DOHH2 (cell line): ENCODE measurements around the gene MACIR.

Experiments used
- H3F3A ChIP-seq: fragments of 200-600 bp; sonication (generic), shearing (Covaris generic); 2 replicates; pipeline ENCODE4 v1.6.0; 2016; ENCODE audit warnings: antibody characterized with exemption, mild to moderate bottlenecking; ENCODE audit not compliant: control insufficient read depth, insufficient read depth
- H3K27ac ChIP-seq: fragments of 200-600 bp; sonication (generic); 2 replicates; pipeline ENCODE4 v1.5.1; 2014; ENCODE audit warnings: low read depth, mild to moderate bottlenecking, low read length, moderate library complexity
- H3K27me3 ChIP-seq: fragments of 200-600 bp; sonication (generic); 2 replicates; pipeline ENCODE4 v1.6.1; 2014; ENCODE audit warnings: mild to moderate bottlenecking, low read length, mixed read lengths; ENCODE audit not compliant: control insufficient read depth
- H3K36me3 ChIP-seq: fragments of 200-600 bp; sonication (generic); 2 replicates; pipeline ENCODE4 v1.6.1; 2014; ENCODE audit warnings: mild to moderate bottlenecking, low read length, moderate library complexity, mixed read lengths; ENCODE audit not compliant: control insufficient read depth
- H3K4me1 ChIP-seq: fragments of 200-600 bp; sonication (generic); 2 replicates; pipeline ENCODE4 v1.6.1; 2014; ENCODE audit warnings: mild to moderate bottlenecking, low read length, mixed read lengths; ENCODE audit not compliant: control insufficient read depth
- H3K4me2 ChIP-seq: fragments of 200-600 bp; sonication (generic); 2 replicates; pipeline ENCODE4 v1.6.0; 2014; ENCODE audit warnings: mild to moderate bottlenecking, low read length, moderate library complexity
- H3K4me3 ChIP-seq: fragments of 200-600 bp; sonication (generic); 2 replicates; pipeline ENCODE4 v1.5.1; 2014; ENCODE audit warnings: mild to moderate bottlenecking, low read length, mixed read lengths
- H3K79me2 ChIP-seq: fragments of 200-600 bp; sonication (generic); 2 replicates; pipeline ENCODE4 v1.6.1; 2014; ENCODE audit warnings: mild to moderate bottlenecking, low read length, mixed read lengths; ENCODE audit not compliant: control insufficient read depth
- H3K9me2 ChIP-seq: fragments of 200-600 bp; sonication (generic); replicated peaks from 2 replicates; pipeline ENCODE4 v1.6.1; 2014; ENCODE audit warnings: mild to moderate bottlenecking, low read length, mixed read lengths; ENCODE audit not compliant: control insufficient read depth
- H3K9me3 ChIP-seq: fragments of 200-600 bp; sonication (generic); 2 replicates; pipeline ENCODE4 v1.6.1; 2014; ENCODE audit warnings: antibody characterized with exemption, low read length, mixed read lengths; ENCODE audit not compliant: control insufficient read depth, insufficient read depth
- H4K20me1 ChIP-seq: fragments of 200-600 bp; sonication (generic); 2 replicates; pipeline ENCODE4 v1.6.0; 2014; ENCODE audit warnings: low read depth, mild to moderate bottlenecking, antibody characterized with exemption, low read length, moderate library complexity; ENCODE audit not compliant: control insufficient read depth, insufficient read depth
- EZH2phosphoT487 ChIP-seq: fragments of 200-600 bp; sonication (generic); IDR thresholded peaks from 2 replicates; pipeline ENCODE4 v1.6.1; 2017; ENCODE audit warnings: borderline replicate concordance, mild to moderate bottlenecking, antibody characterized with exemption, low read length, moderate library complexity, mixed read lengths
- TF ChIP-seq, protein P1 (sequence below): fragments of 200-600 bp; sonication (generic); IDR thresholded peaks from one replicate; pipeline ENCODE4 v1.5.1; 2014; ENCODE audit warnings: antibody characterized with exemption, mild to moderate bottlenecking, low read depth, low read length; ENCODE audit not compliant: poor library complexity, severe bottlenecking

Gene MACIR

GRCh38 chr5:103275851-103276250 is 17.3 kb downstream of the MACIR start:
- Histone ChIP-seq H4K20me1 (no peaks in the 10 kb centered on the region), H3K27ac (no peak overlapping the region), H3K27me3 (no peaks in the 10 kb centered on the region), H3K4me1 (no peaks in the 10 kb centered on the region), H3K4me3 (no peak overlapping the region), H3K79me2 (peaks cover 26% of the 10 kb centered on the region), H3F3A (no peaks in the 10 kb centered on the region), H3K9me3 (no peaks in the 10 kb centered on the region), H3K4me2 (no peak overlapping the region), H3K36me3 (peaks cover 9% of the 10 kb centered on the region), H3K9me2 (no peaks in the 10 kb centered on the region)
- TF ChIP-seq EZH2phosphoT487: no peak
- TF ChIP-seq, protein P1, sequence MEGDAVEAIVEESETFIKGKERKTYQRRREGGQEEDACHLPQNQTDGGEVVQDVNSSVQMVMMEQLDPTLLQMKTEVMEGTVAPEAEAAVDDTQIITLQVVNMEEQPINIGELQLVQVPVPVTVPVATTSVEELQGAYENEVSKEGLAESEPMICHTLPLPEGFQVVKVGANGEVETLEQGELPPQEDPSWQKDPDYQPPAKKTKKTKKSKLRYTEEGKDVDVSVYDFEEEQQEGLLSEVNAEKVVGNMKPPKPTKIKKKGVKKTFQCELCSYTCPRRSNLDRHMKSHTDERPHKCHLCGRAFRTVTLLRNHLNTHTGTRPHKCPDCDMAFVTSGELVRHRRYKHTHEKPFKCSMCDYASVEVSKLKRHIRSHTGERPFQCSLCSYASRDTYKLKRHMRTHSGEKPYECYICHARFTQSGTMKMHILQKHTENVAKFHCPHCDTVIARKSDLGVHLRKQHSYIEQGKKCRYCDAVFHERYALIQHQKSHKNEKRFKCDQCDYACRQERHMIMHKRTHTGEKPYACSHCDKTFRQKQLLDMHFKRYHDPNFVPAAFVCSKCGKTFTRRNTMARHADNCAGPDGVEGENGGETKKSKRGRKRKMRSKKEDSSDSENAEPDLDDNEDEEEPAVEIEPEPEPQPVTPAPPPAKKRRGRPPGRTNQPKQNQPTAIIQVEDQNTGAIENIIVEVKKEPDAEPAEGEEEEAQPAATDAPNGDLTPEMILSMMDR: no peak

DNA sequence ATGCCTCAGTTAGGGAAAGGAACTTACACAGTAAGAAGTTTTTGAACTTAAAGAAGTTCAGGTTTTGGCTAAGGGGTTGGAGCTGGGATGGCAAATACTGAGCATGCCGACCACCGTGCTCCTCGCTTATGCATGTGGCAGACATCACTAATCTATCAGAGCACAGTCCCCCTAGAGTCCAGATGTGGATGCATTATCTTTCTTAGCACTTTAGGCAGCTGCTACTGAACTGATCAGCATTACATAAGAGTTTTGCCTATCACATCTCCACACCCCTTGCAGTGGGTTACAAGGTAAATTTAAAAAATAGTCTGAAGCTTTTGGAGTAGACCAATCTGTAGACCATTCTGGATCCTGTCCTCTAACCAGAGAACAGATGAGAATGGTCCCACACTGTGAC is 22.4 kb downstream of the MACIR start:
- no peak for TF ChIP-seq EZH2phosphoT487
- TF ChIP-seq, protein P1: no peak
- H3K4me1 ChIP-seq: no peaks in the 10 kb centered on the region
- H3K9me2 ChIP-seq: no peaks in the 10 kb centered on the region
- H3K9me3 ChIP-seq: no peaks in the 10 kb centered on the region
- no peaks in the 10 kb centered on the region for H3K27me3 ChIP-seq
- no peaks in the 10 kb centered on the region for H3K79me2 ChIP-seq
- peaks cover 6% of the 10 kb centered on the region for H3K36me3 ChIP-seq
- no peaks in the 10 kb centered on the region for H4K20me1 ChIP-seq
- H3K27ac ChIP-seq: no peak overlapping the region
- no peaks in the 10 kb centered on the region for H3F3A ChIP-seq
- H3K4me3 ChIP-seq: no peak overlapping the region
- no peak overlapping the region for H3K4me2 ChIP-seq

- Histone ChIP-seq H3K4me1 (no peaks in the 10 kb centered on the region), H3K4me3 (no peak overlapping the region), H3K4me2 (no peak overlapping the region), H3K36me3 (no peaks in the 10 kb centered on the region), H3K27me3 (no peaks in the 10 kb centered on the region), H4K20me1 (no peaks in the 10 kb centered on the region), H3K9me2 (no peaks in the 10 kb centered on the region), H3K79me2 (no peaks in the 10 kb centered on the region), H3K9me3 (no peaks in the 10 kb centered on the region), H3K27ac (no peak overlapping the region), H3F3A (no peaks in the 10 kb centered on the region)
- TF ChIP-seq EZH2phosphoT487: no peak
- TF ChIP-seq, protein P1: no peak
Measured at GRCh38 chr5:103283120-103283519, 24.6 kb downstream of the MACIR start.

DNA sequence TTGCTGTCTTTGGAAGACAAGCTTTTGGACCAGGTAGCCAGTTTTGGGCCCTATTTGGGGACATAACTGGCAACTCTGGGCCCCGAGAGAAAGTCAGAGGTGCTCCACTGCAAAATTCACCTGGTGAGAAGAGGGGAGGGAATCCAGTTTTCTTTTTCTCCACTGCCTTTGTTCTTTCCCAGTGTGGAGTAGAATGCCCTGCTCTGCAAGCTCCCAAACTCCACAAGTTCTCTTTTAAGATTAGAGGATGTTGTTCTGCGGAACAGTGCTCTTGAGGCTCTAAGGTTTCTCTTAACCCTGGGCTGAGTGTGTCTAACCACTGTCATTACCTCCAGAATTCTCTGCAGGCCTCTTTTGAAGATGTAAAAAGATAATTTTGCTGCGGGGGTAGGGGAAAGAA is 25.3 kb downstream of the MACIR start:
- no peaks in the 10 kb centered on the region for H4K20me1 ChIP-seq
- TF ChIP-seq, protein P1: no peak
- no peak for TF ChIP-seq EZH2phosphoT487
- no peaks in the 10 kb centered on the region for H3K4me1 ChIP-seq
- no peaks in the 10 kb centered on the region for H3F3A ChIP-seq
- no peak overlapping the region for H3K4me2 ChIP-seq
- no peaks in the 10 kb centered on the region for H3K9me3 ChIP-seq
- H3K9me2 ChIP-seq: no peaks in the 10 kb centered on the region
- H3K4me3 ChIP-seq: no peak overlapping the region
- no peaks in the 10 kb centered on the region for H3K79me2 ChIP-seq
- no peak overlapping the region for H3K27ac ChIP-seq
- no peaks in the 10 kb centered on the region for H3K36me3 ChIP-seq
- H3K27me3 ChIP-seq: no peaks in the 10 kb centered on the region
